Loucy (cell line): ENCODE results near the gene ZNF180.
"Not testable (repeated sequence)": the region's sequence is repeated elsewhere in the genome, so short reads cannot be mapped to it uniquely, and the experiment has no call there.

Source experiments
- H2AFZ ChIP-seq: fragments of 200-600 bp; sonication (generic); 2 replicates; pipeline ENCODE4 v1.6.0; 2016; ENCODE audit warnings: antibody characterized with exemption, mild to moderate bottlenecking, low read length, moderate library complexity
- H3F3A ChIP-seq: fragments of 200-600 bp; 2 replicates; pipeline ENCODE4 v1.6.0; 2016; ENCODE audit warnings: antibody characterized with exemption, low read depth, mild to moderate bottlenecking
- H3K27me3 ChIP-seq: fragments of 200-600 bp; sonication (generic); 2 replicates; pipeline ENCODE4 v1.6.1; 2014; ENCODE audit warnings: low read length, mild to moderate bottlenecking; ENCODE audit not compliant: insufficient read depth, poor library complexity, severe bottlenecking
- H3K36me3 ChIP-seq: fragments of 200-600 bp; sonication (generic); 2 replicates; pipeline ENCODE4 v1.6.1; 2016; ENCODE audit warnings: low read length; ENCODE audit not compliant: insufficient read depth
- H3K4me1 ChIP-seq: fragments of 200-600 bp; sonication (generic); 2 replicates; pipeline ENCODE4 v1.5.1; 2014; ENCODE audit warnings: low read length, mild to moderate bottlenecking; ENCODE audit not compliant: insufficient read depth, poor library complexity, severe bottlenecking
- H3K4me2 ChIP-seq: fragments of 200-600 bp; sonication (generic); 2 replicates; pipeline ENCODE4 v1.6.0; 2014; ENCODE audit warnings: antibody characterized with exemption, low read length, low read depth, mild to moderate bottlenecking; ENCODE audit not compliant: poor library complexity, severe bottlenecking
- H3K4me3 ChIP-seq: fragments of 200-600 bp; sonication (generic); 2 replicates; pipeline ENCODE4 v1.5.1; 2014; ENCODE audit warnings: low read length, mild to moderate bottlenecking, mixed read lengths; ENCODE audit not compliant: poor library complexity, severe bottlenecking
- H3K79me2 ChIP-seq: fragments of 200-600 bp; sonication (generic); 2 replicates; pipeline ENCODE4 v1.6.1; 2014; ENCODE audit warnings: low read length; ENCODE audit not compliant: insufficient read depth
- H3K9ac ChIP-seq: fragments of 200-600 bp; sonication (generic); 2 replicates; pipeline ENCODE4 v1.6.0; 2014; ENCODE audit warnings: mild to moderate bottlenecking, low read depth, low read length, moderate library complexity; ENCODE audit not compliant: poor library complexity, severe bottlenecking
- H3K9me2 ChIP-seq: fragments of 200-600 bp; sonication (generic); replicated peaks from 2 replicates; pipeline ENCODE4 v1.6.1; 2016; ENCODE audit warnings: low read depth, low read length, mixed read lengths
- H3K9me3 ChIP-seq: fragments of 200-600 bp; sonication (generic); 2 replicates; pipeline ENCODE4 v1.6.1; 2014; ENCODE audit warnings: mild to moderate bottlenecking, antibody characterized with exemption, low read length, low read depth; ENCODE audit not compliant: insufficient read depth
- H4K20me1 ChIP-seq: fragments of 200-600 bp; sonication (generic); 2 replicates; pipeline ENCODE4 v1.6.0; 2014; ENCODE audit warnings: antibody characterized with exemption, low read length, mild to moderate bottlenecking; ENCODE audit not compliant: insufficient read depth, poor library complexity, severe bottlenecking
- EZH2phosphoT487 ChIP-seq: fragments of 200-600 bp; IDR thresholded peaks from 2 replicates; pipeline ENCODE4 v1.6.1; 2018; ENCODE audit warnings: antibody characterized with exemption, mild to moderate bottlenecking, moderate library complexity, borderline replicate concordance
- TF ChIP-seq, protein P1 (sequence below): fragments of 200-600 bp; sonication (generic); conservative IDR thresholded peaks from 2 replicates; pipeline ENCODE4 v1.5.1; 2014; ENCODE audit warnings: mild to moderate bottlenecking, antibody characterized with exemption, low read length

ZNF180 gene

DNA sequence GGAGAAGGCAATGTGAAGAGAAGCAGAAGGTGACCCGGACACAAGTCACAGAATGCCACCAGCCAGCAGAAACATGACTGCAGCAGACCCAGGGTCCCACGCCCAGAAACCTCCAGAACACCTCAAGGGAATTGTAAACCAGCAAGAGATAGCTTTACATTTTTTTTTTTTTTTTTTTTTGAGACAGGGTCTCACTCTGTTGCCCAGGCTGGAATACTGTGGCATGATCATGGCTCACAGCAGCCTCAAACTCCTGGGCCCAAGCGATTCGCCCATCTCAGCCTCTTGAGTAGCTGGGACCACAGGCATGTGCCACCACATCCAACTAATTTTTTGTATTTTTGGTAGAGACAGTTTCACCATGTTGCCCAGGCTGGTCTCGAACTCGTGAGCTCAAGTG is 39.7 kb upstream of the ZNF180 start:
- H3K36me3 ChIP-seq = no peaks in the 10 kb centered on the region
- no peaks in the 10 kb centered on the region for H3K4me1 ChIP-seq
- H3K4me3 ChIP-seq = no peak overlapping the region
- H3K9ac ChIP-seq = no peak overlapping the region
- H3K9me3 ChIP-seq = peaks cover 6% of the 10 kb centered on the region; the same call in 1 of the 2 replicates
- no peaks in the 10 kb centered on the region for H3K79me2 ChIP-seq
- no peak overlapping the region for H3K4me2 ChIP-seq
- no peaks in the 10 kb centered on the region for H3K9me2 ChIP-seq
- no peak for TF ChIP-seq EZH2phosphoT487
- TF ChIP-seq, protein P1, sequence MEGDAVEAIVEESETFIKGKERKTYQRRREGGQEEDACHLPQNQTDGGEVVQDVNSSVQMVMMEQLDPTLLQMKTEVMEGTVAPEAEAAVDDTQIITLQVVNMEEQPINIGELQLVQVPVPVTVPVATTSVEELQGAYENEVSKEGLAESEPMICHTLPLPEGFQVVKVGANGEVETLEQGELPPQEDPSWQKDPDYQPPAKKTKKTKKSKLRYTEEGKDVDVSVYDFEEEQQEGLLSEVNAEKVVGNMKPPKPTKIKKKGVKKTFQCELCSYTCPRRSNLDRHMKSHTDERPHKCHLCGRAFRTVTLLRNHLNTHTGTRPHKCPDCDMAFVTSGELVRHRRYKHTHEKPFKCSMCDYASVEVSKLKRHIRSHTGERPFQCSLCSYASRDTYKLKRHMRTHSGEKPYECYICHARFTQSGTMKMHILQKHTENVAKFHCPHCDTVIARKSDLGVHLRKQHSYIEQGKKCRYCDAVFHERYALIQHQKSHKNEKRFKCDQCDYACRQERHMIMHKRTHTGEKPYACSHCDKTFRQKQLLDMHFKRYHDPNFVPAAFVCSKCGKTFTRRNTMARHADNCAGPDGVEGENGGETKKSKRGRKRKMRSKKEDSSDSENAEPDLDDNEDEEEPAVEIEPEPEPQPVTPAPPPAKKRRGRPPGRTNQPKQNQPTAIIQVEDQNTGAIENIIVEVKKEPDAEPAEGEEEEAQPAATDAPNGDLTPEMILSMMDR = no peak
- H2AFZ ChIP-seq = no peak overlapping the region
- no peaks in the 10 kb centered on the region for H4K20me1 ChIP-seq
- H3F3A ChIP-seq = no peaks in the 10 kb centered on the region
- H3K27me3 ChIP-seq = no peaks in the 10 kb centered on the region

- Histone ChIP-seq H4K20me1 (no peaks in the 10 kb centered on the region), H3K4me1 (no peaks in the 10 kb centered on the region), H3K36me3 (no peaks in the 10 kb centered on the region), H3K9me3 (peaks cover 5% of the 10 kb centered on the region; the same call in 1 of the 2 replicates), H3K4me3 (no peak overlapping the region), H3K79me2 (no peaks in the 10 kb centered on the region), H3K27me3 (no peaks in the 10 kb centered on the region), H2AFZ (no peak overlapping the region), H3F3A (no peaks in the 10 kb centered on the region), H3K4me2 (no peak overlapping the region), H3K9ac (no peak overlapping the region), H3K9me2 (no peaks in the 10 kb centered on the region)
- TF ChIP-seq, protein P1 = no peak
- no peak for TF ChIP-seq EZH2phosphoT487
Measured at GRCh38 chr19:44539236-44539826, 39.0 kb upstream of the ZNF180 start.

GRCh38 chr19:44535361-44535760 is 35.0 kb upstream of the ZNF180 start:
- not testable (repeated sequence) for H3K9me2 ChIP-seq, H3K27me3 ChIP-seq, H3K9ac ChIP-seq

GRCh38 chr19:44532819-44533218 is 32.5 kb upstream of the ZNF180 start:
- H3K36me3 ChIP-seq = no peaks in the 10 kb centered on the region
- no peak for TF ChIP-seq EZH2phosphoT487
- TF ChIP-seq, protein P1 = no peak
- no peaks in the 10 kb centered on the region for H3K79me2 ChIP-seq
- H4K20me1 ChIP-seq = no peaks in the 10 kb centered on the region
- H3K27me3 ChIP-seq = no peaks in the 10 kb centered on the region
- peaks cover 6% of the 10 kb centered on the region; the same call in 1 of the 2 replicates for H3K9me3 ChIP-seq
- H3K4me2 ChIP-seq = no peak overlapping the region
- no peak overlapping the region for H3K9ac ChIP-seq
- no peaks in the 10 kb centered on the region for H3K9me2 ChIP-seq
- no peaks in the 10 kb centered on the region for H3F3A ChIP-seq
- no peak overlapping the region for H2AFZ ChIP-seq
- no peaks in the 10 kb centered on the region for H3K4me1 ChIP-seq
- H3K4me3 ChIP-seq = no peak overlapping the region

More at GRCh38 chr19:44535361-44535760, 35.0 kb upstream of the ZNF180 start:
- H3K4me1 ChIP-seq, H3K4me2 ChIP-seq, H3K79me2 ChIP-seq, H3K9me3 ChIP-seq, H2AFZ ChIP-seq, H3K4me3 ChIP-seq, H3F3A ChIP-seq, H3K36me3 ChIP-seq, H4K20me1 ChIP-seq: not testable (repeated sequence)
